ENCODE measurements around the gene SH3PXD2A. TPM values are rescaled to one million over a fixed set of nuclear protein-coding genes. Genes with fewer than 3 reads are reported as not detected.

SH3PXD2A gene
- total and polyA plus RNA-seq, 7 donors, result 19.0 to 58.2 (median 24.5) TPM

DNA sequence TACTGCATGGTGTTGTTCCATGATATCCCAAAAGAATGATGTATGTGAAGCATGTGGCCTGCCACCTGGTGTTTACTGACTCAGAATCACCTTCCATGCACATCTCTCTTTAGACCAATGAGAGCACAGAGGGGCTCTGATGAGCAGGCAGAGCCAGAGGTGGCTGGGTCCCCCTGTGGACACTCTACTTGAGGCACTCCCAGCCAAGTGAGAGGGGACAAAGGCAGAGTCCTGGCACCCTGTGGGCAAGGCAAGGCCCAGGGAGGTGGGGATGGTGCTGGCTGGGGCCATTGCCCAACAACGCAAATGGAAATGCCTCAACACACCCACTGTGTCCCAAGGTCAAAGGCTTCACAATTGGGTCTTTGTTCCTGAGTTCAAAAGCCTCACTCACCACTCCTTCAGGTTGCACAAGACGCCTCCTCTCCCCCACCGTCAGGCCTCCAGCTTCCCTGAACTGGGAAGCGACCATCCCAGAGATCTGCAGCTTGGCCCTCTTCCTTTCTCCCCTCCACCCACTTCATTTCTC lies 197.3 kb downstream of the SH3PXD2A start:
- intact Hi-C loops (cut with DNase I), result no loop called here
- TF ChIP-seq POLR2AphosphoS5 (IDR thresholded peaks at IDR 0.05), result no peak
- TF ChIP-seq EP300 (IDR thresholded peaks at IDR 0.05), result no peak
- TF ChIP-seq POLR2A (IDR thresholded peaks at IDR 0.05), result no peak
- TF ChIP-seq, protein P1, sequence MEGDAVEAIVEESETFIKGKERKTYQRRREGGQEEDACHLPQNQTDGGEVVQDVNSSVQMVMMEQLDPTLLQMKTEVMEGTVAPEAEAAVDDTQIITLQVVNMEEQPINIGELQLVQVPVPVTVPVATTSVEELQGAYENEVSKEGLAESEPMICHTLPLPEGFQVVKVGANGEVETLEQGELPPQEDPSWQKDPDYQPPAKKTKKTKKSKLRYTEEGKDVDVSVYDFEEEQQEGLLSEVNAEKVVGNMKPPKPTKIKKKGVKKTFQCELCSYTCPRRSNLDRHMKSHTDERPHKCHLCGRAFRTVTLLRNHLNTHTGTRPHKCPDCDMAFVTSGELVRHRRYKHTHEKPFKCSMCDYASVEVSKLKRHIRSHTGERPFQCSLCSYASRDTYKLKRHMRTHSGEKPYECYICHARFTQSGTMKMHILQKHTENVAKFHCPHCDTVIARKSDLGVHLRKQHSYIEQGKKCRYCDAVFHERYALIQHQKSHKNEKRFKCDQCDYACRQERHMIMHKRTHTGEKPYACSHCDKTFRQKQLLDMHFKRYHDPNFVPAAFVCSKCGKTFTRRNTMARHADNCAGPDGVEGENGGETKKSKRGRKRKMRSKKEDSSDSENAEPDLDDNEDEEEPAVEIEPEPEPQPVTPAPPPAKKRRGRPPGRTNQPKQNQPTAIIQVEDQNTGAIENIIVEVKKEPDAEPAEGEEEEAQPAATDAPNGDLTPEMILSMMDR (IDR thresholded peaks at IDR 0.05), result no peak
- no peak for DNase-seq
- peak overlapping the region in 1 of 4 donors; percentile 96 for H3K27ac ChIP-seq
- peaks cover 0 to 56% (median 40%) of the 10 kb centered on the region in 4 donors for H3K4me1 ChIP-seq
- peaks cover 0 to 4% (median 0%) of the 10 kb centered on the region in 4 donors for H3K9me3 ChIP-seq
- WGBS, 2 donors, result 31 to 65% methylated on average over 4 of the region's 4 CpGs
- no peak overlapping the region for H3K4me3 ChIP-seq
- peaks cover 7 to 28% (median 17%) of the 10 kb centered on the region in 4 donors for H3K36me3 ChIP-seq
- H3K27me3 ChIP-seq, result no peaks in the 10 kb centered on the region

DNA sequence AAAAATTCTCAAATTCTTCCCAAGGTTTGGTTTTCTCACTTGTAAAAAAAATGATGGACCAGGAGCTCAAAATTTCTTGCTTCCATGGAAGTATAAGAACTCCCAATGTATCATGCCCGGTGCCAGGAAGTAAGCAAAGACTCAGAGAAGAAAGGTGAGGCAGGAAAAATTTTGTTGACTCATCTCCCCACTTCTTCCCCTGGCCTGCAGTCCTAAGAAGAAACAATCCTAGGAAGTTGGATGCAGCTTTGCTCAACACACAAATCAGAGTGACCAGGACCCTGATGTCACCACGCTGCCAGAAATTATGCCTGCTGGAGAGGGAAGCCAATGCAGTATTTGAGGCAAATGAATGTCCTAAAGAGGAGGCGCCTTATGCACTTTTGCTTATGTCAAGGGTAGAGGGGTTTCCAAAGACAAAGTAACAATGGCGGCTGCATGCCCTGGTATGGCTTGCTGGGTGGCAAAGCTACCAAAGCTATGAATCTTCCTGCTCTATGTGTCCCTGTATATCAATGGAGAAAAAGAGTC lies 198.2 kb downstream of the SH3PXD2A start:
- Histone ChIP-seq H3K4me1 (peaks cover 0 to 60% (median 43%) of the 10 kb centered on the region in 4 donors), H3K36me3 (peaks cover 7 to 28% (median 17%) of the 10 kb centered on the region in 4 donors), H3K27me3 (no peaks in the 10 kb centered on the region), H3K9me3 (peaks cover 0 to 4% (median 0%) of the 10 kb centered on the region in 4 donors), H3K27ac (no peak overlapping the region), H3K4me3 (no peak overlapping the region)
- intact Hi-C loops (cut with DNase I), result no loop called here
- DNase-seq, result no peak
- no peak for TF ChIP-seq POLR2AphosphoS5 (IDR thresholded peaks at IDR 0.05)
- no peak for TF ChIP-seq EP300 (IDR thresholded peaks at IDR 0.05)
- no peak for TF ChIP-seq POLR2A (IDR thresholded peaks at IDR 0.05)
- TF ChIP-seq, protein P1 (IDR thresholded peaks at IDR 0.05), result no peak
- 97 to 98% methylated on average over 4 of the region's 4 CpGs for WGBS, 2 donors

DNA sequence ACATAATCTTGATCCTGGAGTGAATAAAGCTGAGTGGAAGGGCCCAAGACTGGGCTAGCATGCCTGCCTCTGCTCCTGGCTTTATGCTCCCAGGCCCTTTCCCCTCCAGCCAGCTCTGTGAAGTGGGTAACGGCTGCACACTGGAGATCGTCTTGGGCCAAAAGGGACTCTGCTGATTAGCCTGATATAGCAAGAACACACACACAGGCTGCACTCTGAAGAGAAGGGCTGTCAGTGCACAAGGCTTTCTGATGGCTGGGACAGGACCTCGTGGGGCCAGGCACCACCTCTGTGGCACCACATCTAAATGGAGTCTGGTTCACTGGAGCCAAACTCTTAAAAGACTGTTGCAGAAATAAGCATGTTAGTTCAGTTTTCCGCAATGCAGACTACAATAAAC lies 200.5 kb downstream of the SH3PXD2A start:
- no peak for DNase-seq
- H3K4me3 ChIP-seq, result no peak overlapping the region
- H3K36me3 ChIP-seq, result peaks cover 7 to 35% (median 17%) of the 10 kb centered on the region in 4 donors
- no peak overlapping the region for H3K27ac ChIP-seq
- H3K9me3 ChIP-seq, result peaks cover 0 to 4% (median 0%) of the 10 kb centered on the region in 4 donors
- intact Hi-C loops (cut with DNase I), result no loop called here
- H3K4me1 ChIP-seq, result peaks cover 0 to 61% (median 55%) of the 10 kb centered on the region in 4 donors
- 74 to 82% methylated on average over 4 of the region's 4 CpGs for WGBS, 2 donors
- H3K27me3 ChIP-seq, result no peaks in the 10 kb centered on the region
- TF ChIP-seq, protein P1 (IDR thresholded peaks at IDR 0.05), result no peak
- TF ChIP-seq EP300 (IDR thresholded peaks at IDR 0.05), result no peak
- TF ChIP-seq POLR2A (IDR thresholded peaks at IDR 0.05), result no peak

DNA sequence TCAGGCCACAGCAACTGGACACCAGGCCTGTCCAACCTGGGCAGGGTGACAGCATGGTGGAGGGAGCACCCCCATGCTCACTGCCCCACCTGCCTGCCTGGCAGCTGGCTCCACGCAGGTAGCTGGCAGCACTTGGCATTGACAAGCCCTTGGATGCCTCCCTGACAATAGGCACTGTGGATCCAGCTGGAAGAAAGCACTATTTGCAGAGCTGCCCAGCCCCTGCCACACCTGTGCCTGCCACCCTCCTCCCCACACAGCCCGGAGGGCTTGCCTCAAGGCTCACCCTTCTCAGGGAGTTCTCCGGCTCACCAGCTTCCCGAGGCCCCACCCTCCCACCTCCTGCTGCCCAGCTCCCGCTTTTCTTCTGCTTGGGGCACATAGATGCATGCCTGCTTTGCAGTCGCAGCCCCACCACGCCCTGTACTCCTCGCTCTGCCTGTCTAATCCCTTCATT lies 201.8 kb downstream of the SH3PXD2A start:
- peaks cover 0 to 62% (median 57%) of the 10 kb centered on the region in 4 donors for H3K4me1 ChIP-seq
- intact Hi-C loops (cut with DNase I), result no loop called here

More for the DNA sequence above, 201.8 kb downstream of the SH3PXD2A start:
- no peak overlapping the region for H3K4me3 ChIP-seq
- peaks cover 0 to 4% (median 0%) of the 10 kb centered on the region in 4 donors for H3K9me3 ChIP-seq
- no peak for TF ChIP-seq POLR2AphosphoS5 (IDR thresholded peaks at IDR 0.05)
- no peak for TF ChIP-seq EP300 (IDR thresholded peaks at IDR 0.05)
- TF ChIP-seq, protein P1 (IDR thresholded peaks at IDR 0.05), result no peak
- TF ChIP-seq POLR2A (IDR thresholded peaks at IDR 0.05), result no peak
- H3K27me3 ChIP-seq, result no peaks in the 10 kb centered on the region
- no peak for DNase-seq
- H3K36me3 ChIP-seq, result peaks cover 7 to 27% (median 12%) of the 10 kb centered on the region in 4 donors
- WGBS, 2 donors, result 18 to 69% methylated on average over 8 of the region's 8 CpGs
- H3K27ac ChIP-seq, result peak overlapping the region; percentile 51 to 72 (median 65)

All from sigmoid colon (tissue), 7 donors.